CD1c-positive myeloid dendritic cell (primary cell): ENCODE data around the gene MYLK3.

ENCODE experiments used
- DNase-seq: peaks from one replicate; pipeline ENCODE4 v3.0.0-alpha.2; 2016; ENCODE audit errors: extremely low spot score

Gene MYLK3

DNA sequence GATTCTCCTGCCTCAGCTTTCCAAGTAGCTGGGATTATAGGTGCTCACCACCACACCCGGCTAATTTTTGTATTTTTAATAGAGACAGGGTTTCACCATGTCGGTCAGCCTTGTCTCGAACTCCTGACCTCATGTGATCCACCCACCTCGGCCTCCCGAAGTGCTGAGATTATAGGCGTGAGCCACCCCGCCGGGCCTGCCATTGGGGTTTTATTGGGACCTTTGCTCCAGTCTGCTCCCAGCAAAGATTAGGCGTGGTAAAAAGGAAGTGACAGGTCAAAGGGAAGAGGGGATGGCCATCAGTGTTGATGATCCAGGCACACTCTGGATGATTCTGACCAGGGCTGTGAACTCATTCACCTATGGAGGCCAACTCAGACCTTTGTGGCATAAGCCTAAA lies 20.5 kb downstream of the MYLK3 start:
- DNase-seq = no peak

- DNase-seq = no peak
Observed at GRCh38 chr16:46727184-46727583, 21.0 kb downstream of the MYLK3 start.

- no peak for DNase-seq
Observed at GRCh38 chr16:46721885-46722284, 26.3 kb downstream of the MYLK3 start.

GRCh38 chr16:46720619-46721018 lies 27.5 kb downstream of the MYLK3 start:
- no peak for DNase-seq

GRCh38 chr16:46719528-46719927 lies 28.6 kb downstream of the MYLK3 start:
- no peak for DNase-seq

- DNase-seq = no peak
Observed at GRCh38 chr16:46718214-46718613, 29.9 kb downstream of the MYLK3 start.

GRCh38 chr16:46717692-46718091 lies 30.5 kb downstream of the MYLK3 start:
- no peak for DNase-seq

- no peak for DNase-seq
Observed at GRCh38 chr16:46715769-46716305, 32.3 kb downstream of the MYLK3 start.

- DNase-seq = no peak
Observed at GRCh38 chr16:46714797-46715591, 33.1 kb downstream of the MYLK3 start.

DNA sequence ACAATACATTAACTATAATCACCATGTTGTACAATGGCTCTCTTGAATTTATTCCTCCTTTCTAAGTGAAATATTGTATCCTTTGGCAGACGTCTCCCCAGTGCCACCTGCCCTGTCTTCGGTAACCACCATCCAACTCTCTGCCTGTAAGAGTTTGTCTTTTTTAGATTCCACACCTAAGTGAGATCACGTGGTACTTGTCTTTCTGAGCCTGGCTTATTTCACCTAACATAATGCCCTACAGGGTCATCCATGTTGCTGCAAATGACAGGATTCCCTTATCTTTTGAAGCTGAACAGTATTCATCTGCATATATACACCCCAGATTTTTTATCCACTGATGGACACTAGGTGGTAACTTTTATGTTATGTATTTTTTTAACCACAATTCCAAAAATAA lies 34.5 kb downstream of the MYLK3 start:
- no peak for DNase-seq

- peak; percentile 63 for DNase-seq
Observed at GRCh38 chr16:46712911-46713310, 35.2 kb downstream of the MYLK3 start.

DNA sequence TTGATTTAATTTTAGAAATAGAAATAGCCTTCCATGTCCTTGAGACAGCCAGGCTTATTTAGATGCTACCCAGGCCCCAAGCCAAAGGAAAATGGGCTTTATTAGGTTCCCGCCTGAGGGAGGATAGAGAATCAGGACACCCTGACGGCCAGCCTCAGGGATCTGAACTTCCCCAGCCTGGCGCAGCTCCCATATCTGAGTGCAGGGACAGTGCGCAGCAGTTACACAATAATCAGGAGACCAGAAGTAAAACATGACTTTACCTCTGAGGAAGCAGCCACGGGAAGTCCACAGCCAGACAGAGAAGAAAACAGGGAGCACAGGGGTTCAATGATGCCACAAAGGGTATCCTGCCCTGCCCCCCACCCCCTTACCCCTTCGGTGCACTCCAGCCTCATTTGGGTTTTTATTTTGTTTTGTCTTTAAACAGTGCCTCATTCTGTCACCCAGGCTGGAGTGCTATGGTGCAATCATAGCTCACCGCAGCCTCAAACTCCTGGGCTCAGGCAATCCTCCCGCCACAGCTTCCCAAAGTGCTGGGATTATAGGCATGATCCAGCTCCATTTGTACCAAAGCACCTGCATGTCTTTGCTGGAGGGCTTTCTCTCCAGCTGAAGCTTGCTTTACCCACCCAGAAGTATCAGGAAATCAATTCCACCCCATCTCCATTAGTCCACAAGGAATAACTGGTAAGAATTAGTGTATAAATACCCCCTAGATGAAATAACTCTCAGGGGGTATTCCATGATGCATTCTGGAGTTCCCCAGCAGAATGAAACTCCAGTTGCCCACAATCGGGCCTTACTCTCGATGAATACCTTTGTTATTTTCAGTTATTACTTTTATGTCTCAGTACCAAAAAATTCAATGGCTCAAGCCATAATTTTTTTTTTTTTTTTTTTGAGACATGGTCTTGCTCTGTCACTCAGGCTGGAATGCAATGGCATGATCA lies 36.8 kb downstream of the MYLK3 start:
- peak; percentile 53 for DNase-seq

- peak; percentile 51 for DNase-seq
Observed at GRCh38 chr16:46709469-46710005, 38.6 kb downstream of the MYLK3 start.

GRCh38 chr16:46706642-46707041 lies 41.5 kb downstream of the MYLK3 start:
- no peak for DNase-seq

DNA sequence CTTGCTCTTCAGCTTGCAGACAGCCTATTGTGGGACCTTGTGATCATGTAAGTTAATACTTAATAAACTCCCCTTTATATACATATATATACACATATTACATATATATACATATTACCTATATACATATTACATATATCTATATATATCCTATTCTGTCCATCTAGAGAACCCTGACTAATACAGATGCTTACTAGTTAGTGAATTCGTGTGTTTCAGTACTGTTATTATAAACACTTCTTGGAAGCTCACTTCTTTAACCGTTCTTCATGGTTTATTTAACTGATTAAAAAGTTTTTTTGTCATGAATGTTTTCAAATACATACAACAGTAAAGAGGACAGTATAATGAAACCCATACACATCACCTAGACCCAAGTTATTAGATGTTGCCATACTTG lies 46.1 kb downstream of the MYLK3 start:
- no peak for DNase-seq

DNA sequence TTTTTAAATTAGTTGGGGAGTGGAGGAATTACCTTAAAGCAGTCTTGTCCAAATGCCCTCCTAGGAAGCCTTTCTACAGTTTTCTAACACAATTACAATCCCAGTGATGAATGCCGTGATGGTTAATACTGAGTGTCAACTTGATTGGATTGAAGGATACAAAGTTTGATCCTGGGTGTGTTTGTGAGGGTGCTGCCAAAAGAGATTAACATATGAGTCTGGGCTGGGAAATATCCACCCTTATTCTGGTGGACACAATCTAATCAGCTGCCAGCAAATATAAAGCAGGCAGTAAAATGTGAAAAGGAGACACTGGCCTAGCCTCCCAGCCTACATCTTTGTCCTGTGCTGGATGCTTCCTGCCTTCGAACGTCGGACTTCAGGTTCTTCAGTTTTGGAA lies 46.5 kb downstream of the MYLK3 start:
- no peak for DNase-seq

DNA sequence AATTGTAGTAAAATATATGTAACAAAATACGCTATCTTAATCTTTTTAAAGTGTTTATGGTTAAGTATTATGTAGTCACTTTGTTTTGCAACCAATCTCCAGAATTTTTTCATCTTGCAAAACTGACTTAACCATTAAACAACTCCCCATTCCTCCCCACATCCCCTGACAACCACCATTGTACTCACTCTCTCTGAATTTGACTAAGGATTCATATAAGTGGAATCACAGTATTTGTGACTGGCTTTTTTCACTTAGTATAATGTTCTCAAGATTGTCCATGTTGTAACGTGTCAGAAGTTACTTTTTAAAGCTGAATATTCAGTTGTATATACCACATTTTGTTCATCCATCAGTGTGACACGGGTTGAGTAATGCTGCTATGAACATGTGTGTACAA lies 48.1 kb downstream of the MYLK3 start:
- no peak for DNase-seq

DNA sequence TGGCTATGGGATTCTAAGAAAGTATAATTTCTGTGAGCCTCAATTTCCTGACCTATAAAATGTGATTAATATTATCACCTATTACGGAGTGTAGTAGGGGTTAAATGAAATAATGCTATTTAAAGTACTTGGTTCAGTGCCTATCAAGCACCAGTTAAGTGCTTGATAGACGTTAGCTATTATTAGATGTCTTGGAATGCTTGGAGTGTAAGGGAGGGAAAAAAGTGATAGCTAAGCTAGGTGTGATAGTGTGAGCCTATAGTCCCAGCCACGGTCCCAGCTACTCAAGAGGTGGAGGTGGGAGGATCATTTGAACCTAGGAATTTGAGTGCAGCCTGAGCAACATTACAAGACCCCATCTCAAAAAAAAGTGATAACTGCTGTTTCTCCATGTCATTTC lies 51.2 kb downstream of the MYLK3 start:
- DNase-seq = no peak

GRCh38 chr16:46695937-46696336 lies 52.2 kb downstream of the MYLK3 start:
- no peak for DNase-seq

DNA sequence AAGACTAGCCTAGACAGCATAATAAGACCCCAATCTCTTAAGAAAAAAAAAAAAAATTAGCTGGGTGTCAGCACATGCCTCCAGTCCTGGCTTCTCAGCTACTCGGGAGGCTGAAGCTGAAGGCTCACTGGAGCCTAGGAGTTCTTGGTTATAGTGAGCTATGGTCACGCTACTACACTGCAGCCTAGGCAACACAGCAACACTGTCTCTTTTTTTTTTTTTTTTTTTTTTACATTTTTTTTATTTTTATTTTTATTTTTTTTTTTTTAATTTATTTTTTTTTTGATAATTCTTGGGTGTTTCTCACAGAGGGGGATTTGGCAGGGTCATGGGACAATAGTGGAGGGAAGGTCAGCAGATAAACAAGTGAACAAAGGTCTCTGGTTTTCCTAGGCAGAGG lies 54.5 kb downstream of the MYLK3 start:
- DNase-seq = no peak

DNA sequence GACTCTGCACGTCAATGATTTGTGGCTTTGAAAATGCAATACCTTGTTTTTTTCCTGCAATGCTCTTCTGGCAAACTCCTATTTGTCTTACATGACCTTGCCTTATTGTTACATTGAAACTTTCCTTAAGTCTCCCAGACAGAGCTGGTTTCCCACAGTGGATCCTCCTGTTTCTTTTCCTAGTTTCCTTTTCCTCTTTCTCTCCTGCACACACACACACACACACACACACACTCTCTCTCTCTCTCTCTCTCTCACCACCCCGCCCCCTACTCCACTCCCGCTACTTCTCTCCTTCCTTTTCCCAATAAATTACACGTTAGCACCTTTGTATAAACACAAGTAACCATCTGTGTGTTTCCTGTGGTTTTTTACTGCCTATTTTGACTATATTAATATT lies 56.4 kb downstream of the MYLK3 start:
- DNase-seq = no peak
